ENCODE results near the gene SPATA17. TPM values are rescaled to one million over a fixed set of nuclear protein-coding genes. Genes with fewer than 3 reads are reported as not detected.

The SPATA17 gene
- total and polyA plus RNA-seq, 10 of the 15 experiments (the other 5 are each of a cell fraction or from before 2014, with no cell fraction given) = 0.08 to 0.27 (median 0.11) TPM; not detected in 6

DNA sequence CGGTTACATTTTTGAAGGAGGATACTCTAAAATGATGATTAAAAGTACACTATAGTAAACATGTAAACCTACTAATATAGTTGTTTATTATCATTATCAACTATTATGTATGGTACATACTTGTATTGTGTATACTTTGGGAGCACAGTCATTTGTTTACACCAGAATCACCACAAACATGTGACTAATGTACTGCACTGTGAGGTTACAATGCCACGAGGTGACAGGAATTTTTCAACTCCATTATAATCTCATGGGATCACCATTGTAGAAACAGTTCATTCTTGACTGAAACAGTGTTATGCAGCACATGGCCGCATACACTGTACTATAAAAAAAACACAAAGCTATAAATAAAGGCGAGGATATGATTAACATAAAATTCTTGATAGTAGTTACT, 44.6 kb upstream of the SPATA17 start:
- SMC1A ChIA-PET (ENCODE audit: uncharacterized antibody, unreplicated experiment) = interaction anchor here (1.1 kb wide), 1 partner anchor 13 kb away, joined by 3 read pairs; no protein-coding TSS in a partner anchor
- DNase-seq (ENCODE audit: low read depth, low spot score) (no peak), FAIRE-seq (no peak), ATAC-seq (no peak)
- in situ Hi-C loops (cut with MboI) = no loop called here
- no peak overlapping the region for H3K4me3 ChIP-seq
- no peaks in the 10 kb centered on the region for H3K36me3 ChIP-seq (ENCODE audit: control insufficient read depth in 2 of 2, insufficient read depth in 2 of 2, low read length in 1 of 2)
- no peaks in the 10 kb centered on the region for H3K79me2 ChIP-seq (ENCODE audit: control insufficient read depth, insufficient read depth, low read length)
- H3K9me3 ChIP-seq (replicated peaks; ENCODE audit: control insufficient read depth, insufficient read depth, low read length) = no peaks in the 10 kb centered on the region
- no TSS peak for BruUV-seq (replicated peaks)
- no peak overlapping the region for H3K4me2 ChIP-seq (ENCODE audit: control insufficient read depth, insufficient read depth)
- RAD21 ChIA-PET (ENCODE audit: unreplicated experiment) = no interaction called here
- TF ChIP-seq ZNF217 (IDR thresholded peaks at IDR 0.05) = no peak
- no peak for TF ChIP-seq PML (IDR thresholded peaks at IDR 0.05; ENCODE audit: low read length)
- TF ChIP-seq, protein P1, sequence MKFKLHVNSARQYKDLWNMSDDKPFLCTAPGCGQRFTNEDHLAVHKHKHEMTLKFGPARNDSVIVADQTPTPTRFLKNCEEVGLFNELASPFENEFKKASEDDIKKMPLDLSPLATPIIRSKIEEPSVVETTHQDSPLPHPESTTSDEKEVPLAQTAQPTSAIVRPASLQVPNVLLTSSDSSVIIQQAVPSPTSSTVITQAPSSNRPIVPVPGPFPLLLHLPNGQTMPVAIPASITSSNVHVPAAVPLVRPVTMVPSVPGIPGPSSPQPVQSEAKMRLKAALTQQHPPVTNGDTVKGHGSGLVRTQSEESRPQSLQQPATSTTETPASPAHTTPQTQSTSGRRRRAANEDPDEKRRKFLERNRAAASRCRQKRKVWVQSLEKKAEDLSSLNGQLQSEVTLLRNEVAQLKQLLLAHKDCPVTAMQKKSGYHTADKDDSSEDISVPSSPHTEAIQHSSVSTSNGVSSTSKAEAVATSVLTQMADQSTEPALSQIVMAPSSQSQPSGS (IDR thresholded peaks at IDR 0.05; ENCODE audit: low read length) = no peak
- TF ChIP-seq NBN (IDR thresholded peaks at IDR 0.05) = no peak
- TF ChIP-seq FOXK2 (IDR thresholded peaks at IDR 0.05) = no peak
- TF ChIP-seq, protein P2, sequence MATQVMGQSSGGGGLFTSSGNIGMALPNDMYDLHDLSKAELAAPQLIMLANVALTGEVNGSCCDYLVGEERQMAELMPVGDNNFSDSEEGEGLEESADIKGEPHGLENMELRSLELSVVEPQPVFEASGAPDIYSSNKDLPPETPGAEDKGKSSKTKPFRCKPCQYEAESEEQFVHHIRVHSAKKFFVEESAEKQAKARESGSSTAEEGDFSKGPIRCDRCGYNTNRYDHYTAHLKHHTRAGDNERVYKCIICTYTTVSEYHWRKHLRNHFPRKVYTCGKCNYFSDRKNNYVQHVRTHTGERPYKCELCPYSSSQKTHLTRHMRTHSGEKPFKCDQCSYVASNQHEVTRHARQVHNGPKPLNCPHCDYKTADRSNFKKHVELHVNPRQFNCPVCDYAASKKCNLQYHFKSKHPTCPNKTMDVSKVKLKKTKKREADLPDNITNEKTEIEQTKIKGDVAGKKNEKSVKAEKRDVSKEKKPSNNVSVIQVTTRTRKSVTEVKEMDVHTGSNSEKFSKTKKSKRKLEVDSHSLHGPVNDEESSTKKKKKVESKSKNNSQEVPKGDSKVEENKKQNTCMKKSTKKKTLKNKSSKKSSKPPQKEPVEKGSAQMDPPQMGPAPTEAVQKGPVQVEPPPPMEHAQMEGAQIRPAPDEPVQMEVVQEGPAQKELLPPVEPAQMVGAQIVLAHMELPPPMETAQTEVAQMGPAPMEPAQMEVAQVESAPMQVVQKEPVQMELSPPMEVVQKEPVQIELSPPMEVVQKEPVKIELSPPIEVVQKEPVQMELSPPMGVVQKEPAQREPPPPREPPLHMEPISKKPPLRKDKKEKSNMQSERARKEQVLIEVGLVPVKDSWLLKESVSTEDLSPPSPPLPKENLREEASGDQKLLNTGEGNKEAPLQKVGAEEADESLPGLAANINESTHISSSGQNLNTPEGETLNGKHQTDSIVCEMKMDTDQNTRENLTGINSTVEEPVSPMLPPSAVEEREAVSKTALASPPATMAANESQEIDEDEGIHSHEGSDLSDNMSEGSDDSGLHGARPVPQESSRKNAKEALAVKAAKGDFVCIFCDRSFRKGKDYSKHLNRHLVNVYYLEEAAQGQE (IDR thresholded peaks at IDR 0.05; ENCODE audit: low read depth, low read length) = no peak
- no peak for TF ChIP-seq SIX5 (IDR thresholded peaks at IDR 0.05; ENCODE audit: low read depth, low read length, severe bottlenecking)
- TF ChIP-seq IRF4 (IDR thresholded peaks at IDR 0.05; ENCODE audit: low read depth, low read length) = no peak
- TF ChIP-seq ASH2L (IDR thresholded peaks at IDR 0.05; ENCODE audit: borderline replicate concordance, low read depth) = no peak
- no peak overlapping the region for H2AFZ ChIP-seq (ENCODE audit: control insufficient read depth, low read depth, low read length)
- no peaks in the 10 kb centered on the region for H3K27me3 ChIP-seq (replicated peaks in 1 of 2; ENCODE audit: control insufficient read depth in 2 of 2, insufficient read depth in 2 of 2, low read length in 1 of 2)
- H3K27ac ChIP-seq (ENCODE audit: control insufficient read depth, insufficient read depth) = no peak overlapping the region
- CTCF ChIA-PET = no interaction called here
- H3K4me1 ChIP-seq (ENCODE audit: control insufficient read depth, insufficient read depth, low read length) = no peaks in the 10 kb centered on the region
- no peak overlapping the region for H3K9ac ChIP-seq (ENCODE audit: control insufficient read depth, insufficient read depth, low read length)
- 74% methylated on average over 4 of the region's 4 CpGs for WGBS (ENCODE audit: insufficient coverage, insufficient replicate concordance, low lambda C conversion rate, missing lambda C conversion rate)
- intact Hi-C loops (cut with micrococcal nuclease; ENCODE audit: unreplicated experiment) = no loop called here
- POLR2A ChIA-PET = no interaction called here
- H4K20me1 ChIP-seq (ENCODE audit: control insufficient read depth, insufficient read depth) = no peaks in the 10 kb centered on the region

All from GM12878 (cell line).